Activated gamma-delta T cell treated with Interleukin-2 at 50 U/mL for 16 hours (primary cell): ENCODE results near the gene UBR1.
A peak's percentile ranks its signal among the peaks of the same experiment; 100 is the strongest.
"Not testable (repeated sequence)": the region's sequence is repeated elsewhere in the genome, so short reads cannot be mapped to it uniquely, and the experiment has no call there.

Source experiments
- DNase-seq: peaks from one replicate; pipeline ENCODE4 v3.0.0-alpha.2; 2020

Gene UBR1

DNA sequence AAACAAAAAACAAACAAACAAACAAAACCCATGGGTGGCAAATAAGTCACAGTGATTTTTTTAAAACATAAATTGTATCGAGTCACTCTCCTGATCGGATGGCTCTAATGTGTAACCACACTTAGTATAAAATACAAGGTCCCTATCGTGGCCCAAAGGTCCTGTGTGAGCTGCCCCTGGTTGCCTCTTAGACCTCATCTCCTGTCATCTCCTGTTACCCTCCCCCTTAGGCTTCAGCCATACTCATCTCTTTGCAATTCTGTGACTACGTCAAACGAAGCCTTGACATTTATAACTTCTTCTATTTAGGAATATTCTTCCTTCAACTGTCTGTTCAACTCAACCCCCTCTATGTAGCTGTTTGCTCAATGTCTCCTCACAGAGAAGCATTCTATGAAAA lies 141.4 kb downstream of the UBR1 start:
- no peak for DNase-seq

DNA sequence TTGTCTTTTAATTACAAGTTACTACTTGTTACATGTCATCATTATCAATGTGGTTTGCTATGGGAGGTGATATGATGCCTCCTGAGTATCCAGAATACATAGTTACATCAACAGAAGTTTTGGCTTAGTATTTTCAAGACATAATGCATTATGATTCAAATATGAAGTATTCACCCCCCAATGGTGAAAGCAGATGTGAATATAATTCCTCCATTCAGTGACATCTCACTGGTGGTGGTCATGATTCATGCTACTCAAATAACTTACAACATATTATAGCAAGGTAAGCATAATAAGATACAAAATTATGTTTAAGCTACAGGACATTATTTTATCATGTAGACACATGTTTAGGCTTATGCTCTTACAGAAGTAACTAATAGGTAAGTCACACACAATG lies 150.3 kb downstream of the UBR1 start:
- DNase-seq, result no peak

DNA sequence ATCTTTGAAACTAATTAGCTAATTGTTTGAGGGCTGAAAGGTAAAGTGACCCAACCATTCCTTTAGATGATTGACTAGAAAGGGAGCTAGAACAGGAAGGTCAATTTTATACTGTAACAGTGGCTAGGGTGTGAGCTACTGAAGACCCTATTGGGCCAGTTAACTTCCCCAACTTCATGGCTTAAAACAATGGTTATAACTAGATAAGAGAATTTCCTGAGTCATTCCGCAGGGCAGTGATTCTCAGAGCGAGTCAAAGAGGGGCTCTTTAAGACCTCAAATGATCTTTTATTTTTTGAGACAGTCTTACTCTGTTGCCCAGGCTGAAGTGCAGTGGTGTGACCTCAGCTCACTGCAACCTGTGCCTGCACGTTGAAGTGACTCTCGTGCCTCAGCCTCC lies 151.5 kb downstream of the UBR1 start:
- DNase-seq, result no peak

DNA sequence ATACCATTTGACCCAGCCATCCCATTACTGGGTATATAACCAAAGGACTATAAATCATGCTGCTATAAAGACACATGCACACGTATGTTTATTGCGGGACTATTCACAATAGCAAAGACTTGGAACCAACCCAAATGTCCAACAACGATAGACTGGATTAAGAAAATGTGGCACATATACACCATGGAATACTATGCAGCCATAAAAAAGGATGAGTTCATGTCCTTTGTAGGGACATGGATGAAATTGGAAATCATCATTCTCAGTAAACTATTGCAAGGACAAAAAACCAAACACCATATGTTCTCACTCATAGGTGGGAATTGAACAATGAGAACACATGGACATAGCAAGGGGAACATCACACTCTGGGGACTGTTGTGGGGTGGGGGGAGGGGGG lies 156.9 kb downstream of the UBR1 start:
- DNase-seq, result not testable (repeated sequence)

DNA sequence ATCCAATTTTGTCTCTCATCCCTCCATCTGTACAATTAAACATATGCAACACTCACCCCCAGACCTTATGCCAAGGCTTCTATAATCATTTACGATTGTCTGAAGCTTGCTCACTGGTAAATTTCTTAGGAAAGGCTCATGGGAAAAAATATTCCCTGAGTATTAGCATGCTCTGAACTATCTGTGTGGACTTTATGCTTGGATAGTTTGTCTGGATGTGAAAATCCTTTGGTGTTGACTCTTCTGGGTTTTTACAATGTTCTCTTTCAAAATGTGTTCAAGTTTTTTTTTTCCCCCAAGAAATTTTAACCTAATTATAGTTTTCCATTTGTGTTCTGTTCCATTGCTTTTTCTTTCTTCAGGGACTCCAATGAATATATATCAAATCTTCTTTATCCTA lies 165.3 kb downstream of the UBR1 start:
- no peak for DNase-seq

DNA sequence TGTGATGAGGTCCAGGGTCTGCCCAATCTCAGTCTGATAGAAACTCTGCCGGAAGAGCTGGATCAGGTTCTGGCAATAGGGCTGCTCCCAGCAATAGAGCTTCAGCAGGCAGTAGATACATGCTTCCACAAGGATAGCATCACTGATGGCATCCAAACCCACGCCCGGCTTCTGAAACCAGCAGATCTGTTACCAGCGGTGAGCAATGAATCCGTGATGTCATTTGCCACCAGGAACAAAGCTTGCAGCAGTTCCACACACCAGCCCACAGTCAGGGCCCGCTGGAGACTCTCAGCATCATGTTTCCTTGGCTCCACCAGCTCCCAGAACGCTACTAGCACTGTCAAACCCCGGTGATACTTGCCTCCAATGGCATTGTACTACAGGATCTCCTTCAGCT lies 166.0 kb downstream of the UBR1 start:
- no peak for DNase-seq

DNA sequence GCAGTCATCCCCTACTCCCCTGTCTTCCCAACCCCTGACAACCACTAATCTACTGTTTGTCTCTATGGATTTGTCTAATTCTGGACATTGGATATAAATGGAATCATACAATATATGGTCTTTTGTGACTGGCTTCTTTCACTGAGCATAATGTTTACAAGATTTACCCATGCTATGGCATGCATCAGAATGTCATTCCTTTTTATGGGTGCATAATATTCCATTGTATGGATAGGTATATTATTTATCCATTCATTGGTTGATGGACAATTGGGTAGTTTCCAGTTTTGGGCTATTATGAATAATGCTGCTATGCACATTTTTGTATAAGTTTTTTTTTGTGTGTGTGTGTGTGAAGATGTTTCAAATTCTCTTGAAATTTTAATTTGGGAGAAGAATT lies 168.7 kb downstream of the UBR1 start:
- no peak for DNase-seq

DNA sequence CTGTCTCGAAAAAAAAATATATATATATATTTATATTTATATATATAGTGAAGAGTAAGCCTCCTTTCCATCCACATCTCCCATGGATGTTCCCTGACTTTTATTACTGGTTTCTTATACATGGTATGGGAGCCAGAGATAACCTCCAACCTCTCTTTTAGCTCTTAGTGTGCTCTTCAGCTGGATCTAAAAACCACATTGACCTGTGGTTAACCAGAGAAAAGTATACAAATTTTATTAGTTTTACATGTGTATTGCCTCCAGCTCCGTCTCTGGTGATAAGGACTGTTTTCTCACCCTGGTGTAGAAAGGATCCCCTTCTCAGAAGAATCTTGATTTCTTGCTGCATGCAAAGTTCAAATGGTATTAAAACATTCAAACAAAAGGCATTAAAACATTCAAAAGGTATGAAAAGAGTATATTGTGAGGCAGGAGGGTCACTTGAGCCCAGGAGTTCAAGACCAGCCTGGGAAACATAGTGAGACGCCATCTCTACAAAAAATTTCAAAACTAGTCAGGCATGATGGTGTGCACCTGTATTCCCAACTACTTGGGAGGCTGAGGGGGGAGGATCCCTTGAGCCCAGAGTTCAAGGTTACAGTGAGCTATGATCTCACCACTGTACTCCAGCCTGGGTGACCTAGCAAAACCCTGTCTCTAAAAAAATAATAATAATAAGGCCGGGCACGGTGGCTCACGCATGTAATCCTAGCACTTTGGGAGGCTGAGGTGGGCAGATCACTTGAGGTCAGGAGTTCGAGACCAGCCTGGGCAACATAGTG lies 171.8 kb downstream of the UBR1 start:
- DNase-seq, result no peak

DNA sequence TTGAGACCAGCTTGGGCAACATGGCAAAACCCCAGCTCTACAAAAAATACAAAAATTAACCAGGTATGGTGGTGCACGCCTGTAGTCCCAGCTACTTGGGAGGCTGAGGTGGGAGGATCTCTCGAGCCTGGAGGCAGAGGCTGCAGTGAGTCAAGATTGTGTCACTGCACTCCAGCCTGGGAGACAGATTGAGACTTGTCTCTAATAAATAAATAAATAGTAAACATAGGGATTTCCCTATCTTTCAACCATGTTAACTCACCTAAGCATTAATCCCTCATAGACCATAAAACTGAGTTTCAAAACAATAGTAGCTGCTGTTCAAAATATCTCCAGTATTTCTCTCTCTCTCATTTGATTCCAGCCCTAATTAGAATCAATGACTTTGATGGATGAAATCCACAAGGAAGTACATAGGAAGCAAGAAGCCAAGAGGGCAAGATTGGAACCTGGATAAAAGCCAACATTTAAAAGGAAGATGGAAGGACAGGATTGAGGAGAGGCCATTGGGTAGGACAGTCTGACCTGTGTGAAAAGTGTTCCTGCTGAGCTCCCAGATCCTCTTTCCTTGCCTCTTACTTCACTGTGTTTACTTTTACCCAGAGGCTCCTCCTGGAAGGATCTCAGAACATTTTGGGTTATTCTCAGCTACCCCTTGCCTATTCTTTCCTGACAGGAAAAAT lies 172.9 kb downstream of the UBR1 start:
- DNase-seq, result no peak

DNA sequence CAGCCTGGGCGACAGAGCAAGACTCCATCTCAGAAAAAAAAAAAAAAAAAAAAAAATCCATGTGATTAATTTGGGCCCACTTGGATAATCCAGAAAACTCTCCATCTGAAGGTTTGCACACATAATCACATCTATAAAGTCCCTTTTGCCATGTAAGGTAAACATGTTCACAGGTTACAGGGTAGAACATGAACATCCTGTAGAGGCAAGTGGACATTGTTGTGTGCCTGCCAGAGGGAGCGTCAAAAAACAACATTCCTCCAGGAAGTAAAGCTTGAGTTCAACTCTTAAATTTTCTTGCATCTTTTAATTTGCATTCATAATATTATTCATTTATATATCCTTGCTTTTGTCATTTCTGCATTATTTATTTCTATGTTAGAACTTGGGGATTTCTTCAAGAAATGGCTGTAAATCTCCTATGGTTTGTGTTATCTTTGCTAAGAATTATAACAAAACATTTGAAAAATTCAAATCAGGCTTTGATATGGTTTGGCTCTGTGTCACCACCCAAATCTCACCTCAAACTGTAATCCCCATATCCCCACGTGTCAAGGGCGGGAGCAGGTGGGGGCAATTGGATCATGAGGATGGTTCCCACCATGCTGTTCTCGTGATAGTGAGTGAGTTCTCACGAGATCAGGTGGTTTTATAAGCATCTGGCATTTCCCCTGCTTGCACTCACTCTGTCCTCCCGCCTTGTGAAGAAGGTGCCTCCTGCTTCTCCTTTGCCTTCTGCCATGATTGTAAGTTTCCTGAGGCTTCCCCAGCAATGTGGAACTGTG lies 173.9 kb downstream of the UBR1 start:
- no peak for DNase-seq

DNA sequence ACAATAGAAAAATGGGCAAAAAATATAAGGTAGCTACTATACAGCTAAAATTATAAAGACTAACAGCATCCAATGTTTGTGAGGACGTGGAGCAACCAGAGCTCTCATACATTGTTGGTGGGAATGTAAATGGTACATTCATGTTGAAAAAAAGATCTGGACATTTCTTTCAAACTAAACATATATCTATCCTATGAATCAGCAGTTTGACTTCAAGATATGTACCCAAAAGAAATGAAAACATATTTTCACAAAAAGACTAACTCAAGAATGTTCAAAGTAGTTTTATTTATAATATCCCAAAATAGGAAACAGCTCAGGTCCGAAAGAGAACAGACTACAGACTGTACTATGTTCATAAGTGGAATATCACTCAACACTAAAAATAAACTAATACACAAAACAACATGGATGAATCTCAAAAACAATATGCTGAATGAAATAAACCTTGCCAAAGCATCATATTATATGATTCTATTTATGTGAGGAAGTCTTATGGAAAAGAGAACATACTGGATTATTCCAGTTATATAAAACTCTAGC lies 176.5 kb downstream of the UBR1 start:
- DNase-seq, result no peak

DNA sequence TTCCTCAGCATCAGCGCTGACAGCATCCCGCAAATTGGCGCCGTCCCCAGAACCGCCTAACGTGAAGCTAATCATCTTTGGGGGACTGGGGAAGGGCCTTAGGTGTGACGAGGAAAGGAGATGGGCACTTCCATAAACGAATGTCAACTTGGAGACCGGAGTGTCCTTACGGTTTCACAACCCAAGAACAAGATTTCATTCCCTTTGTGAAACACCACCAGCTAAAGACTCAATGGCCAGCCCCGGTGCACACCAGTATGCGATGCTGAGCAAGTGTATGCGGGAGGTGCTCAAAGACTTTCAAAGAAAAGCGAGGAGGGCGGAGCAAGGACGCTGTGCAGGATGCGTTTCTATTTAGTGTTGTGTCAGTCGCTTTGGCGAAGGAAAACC lies 184.5 kb downstream of the UBR1 start:
- DNase-seq, result peak; percentile 35

DNA sequence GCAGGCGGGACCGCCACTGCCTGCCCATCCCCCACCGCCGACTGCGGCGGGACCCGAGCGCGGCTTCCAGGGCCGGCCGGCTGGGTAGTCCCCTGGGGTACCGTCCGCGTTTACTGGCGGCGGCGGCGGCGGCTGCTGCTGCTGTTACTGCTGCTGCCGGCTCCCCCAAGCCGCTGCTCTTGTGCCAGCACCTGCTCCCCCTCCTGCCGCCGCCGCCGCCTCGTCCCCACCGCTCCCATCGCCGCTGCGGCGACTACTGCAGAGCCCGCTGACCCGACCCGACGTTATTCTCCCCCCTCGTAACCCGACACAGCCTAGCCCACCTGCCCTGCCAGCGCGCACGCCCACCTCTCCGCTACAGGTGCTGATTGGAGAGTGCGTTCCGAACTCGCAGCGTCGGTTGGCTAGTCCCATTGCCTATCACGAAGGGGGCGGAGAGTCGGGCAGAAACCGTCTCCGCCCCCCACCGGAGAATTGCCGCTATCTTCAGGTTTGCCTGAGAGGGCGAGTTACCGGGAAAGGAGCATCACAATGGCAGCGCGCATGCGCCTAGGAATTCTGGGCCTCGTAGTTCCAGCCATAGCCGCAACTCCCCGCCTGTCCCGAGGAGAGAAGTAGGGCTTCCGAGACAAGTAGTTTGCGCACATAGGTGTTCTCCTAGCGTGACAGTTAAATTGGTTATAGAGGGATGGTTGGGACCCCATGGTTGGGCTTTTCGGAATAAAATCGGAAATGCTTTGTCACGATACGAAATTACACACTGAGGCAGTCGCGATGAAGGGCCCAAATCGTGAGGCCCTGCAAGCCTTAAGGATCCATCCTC lies 185.1 kb downstream of the UBR1 start, which contains the start of gene TTBK2:
Gene TTBK2, minus strand, starts transcription at position 260 of the 823 bp plus-strand sequence. CDS start 42,161 bp downstream, outside the sequence.
- peak; percentile 98 for DNase-seq

DNA sequence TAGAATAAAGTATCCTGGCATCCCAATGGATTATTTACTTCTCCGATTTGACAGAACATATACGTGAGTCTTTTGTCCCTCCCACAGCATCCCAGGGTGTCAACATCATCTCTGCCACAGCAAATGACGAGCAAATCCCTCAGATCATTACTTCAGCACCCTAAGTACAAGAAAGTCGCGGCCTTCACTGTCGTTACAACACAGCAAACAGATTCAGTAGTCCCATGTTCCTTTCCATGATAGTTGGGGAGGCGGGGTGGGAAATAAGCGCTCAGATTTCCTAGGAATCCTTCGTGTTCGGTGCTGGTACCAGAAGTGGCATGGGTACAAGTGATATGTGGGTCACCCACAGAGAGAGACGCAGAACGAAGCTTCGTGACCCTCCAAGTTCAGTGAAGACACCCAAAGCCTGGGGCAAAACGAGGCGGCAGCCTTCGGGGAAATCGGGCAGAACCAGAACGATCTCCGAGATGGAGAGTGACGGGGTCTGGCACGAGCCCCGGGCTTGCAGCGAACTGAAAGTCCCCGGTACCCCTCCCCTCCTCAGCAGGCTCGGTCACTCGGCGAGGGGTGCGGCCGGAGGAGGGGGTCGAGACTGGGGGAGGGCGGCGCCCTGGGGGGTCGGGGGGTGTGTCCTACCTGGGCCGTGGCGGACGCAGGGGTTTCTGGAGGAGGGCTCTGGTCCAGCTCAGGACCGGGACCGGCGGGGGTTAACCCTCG lies 185.9 kb downstream of the UBR1 start:
- peak; percentile 28 for DNase-seq

DNA sequence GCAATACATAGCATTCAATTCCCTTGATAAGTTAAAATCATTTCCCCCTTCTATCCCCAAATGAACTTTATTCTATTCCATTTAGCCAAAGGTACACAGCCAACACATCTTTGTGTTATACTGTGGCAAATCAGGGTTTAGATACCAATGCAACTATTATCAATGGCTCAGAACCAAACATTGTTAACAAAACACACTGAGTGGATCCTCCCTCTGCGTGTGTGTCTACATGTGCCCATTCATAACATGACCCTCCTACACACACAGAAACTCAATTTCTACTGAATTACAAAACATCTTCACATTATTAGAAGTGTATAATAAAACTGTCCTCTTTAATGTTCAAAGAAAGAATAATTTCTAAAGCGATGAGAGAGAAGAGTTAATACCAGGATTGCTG lies 186.5 kb downstream of the UBR1 start:
- DNase-seq, result no peak

DNA sequence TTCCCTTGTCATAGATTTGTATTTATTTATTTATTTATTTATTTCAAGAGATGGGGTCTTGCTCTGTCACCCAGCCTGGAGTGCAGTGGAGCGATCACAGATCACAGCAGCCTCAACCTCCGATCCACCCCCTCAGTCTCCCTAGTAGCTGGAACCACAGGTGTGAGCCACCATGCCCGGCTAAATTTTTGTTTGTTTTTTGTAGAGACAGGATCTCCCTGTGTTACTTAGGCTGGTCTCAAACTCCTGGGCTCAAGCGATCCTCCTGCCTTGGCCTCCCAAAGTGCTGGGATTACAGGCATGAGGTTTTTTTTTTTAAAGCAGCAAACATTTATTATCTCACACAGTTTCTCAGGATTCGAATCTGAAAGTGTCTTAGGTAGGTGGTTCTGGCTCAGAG lies 187.8 kb downstream of the UBR1 start:
- DNase-seq, result no peak

DNA sequence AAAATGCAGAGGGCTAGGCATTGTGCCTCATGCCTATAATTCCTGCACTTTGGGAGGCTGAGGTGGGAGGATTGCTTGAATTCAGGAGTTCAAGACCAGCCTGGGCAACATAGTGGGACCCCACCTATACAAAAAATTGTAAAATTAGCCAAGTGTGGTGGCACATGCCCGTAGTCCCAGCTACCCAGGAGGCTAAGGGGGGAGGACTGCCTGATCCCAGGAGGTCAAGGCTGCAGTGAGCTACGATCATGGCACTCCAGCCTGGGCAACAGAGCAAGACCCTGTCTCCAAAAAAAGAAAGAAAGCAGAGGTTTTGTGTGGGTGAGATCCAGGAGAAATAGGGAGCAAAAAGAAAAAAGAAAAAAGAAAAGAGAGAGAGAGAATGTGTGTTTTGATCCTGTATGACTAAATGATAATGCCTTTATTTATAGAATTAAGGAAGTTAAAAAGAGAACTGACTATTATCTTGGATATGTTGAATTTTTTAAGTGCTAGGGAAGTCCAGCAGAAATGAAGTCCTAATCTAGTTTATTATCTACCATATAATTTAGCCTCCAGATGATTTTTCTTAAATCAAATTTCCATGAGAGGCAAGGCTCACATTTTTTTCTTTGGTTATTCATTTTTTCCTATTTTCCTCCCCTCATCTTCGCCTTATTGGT lies 190.1 kb downstream of the UBR1 start:
- DNase-seq, result no peak

DNA sequence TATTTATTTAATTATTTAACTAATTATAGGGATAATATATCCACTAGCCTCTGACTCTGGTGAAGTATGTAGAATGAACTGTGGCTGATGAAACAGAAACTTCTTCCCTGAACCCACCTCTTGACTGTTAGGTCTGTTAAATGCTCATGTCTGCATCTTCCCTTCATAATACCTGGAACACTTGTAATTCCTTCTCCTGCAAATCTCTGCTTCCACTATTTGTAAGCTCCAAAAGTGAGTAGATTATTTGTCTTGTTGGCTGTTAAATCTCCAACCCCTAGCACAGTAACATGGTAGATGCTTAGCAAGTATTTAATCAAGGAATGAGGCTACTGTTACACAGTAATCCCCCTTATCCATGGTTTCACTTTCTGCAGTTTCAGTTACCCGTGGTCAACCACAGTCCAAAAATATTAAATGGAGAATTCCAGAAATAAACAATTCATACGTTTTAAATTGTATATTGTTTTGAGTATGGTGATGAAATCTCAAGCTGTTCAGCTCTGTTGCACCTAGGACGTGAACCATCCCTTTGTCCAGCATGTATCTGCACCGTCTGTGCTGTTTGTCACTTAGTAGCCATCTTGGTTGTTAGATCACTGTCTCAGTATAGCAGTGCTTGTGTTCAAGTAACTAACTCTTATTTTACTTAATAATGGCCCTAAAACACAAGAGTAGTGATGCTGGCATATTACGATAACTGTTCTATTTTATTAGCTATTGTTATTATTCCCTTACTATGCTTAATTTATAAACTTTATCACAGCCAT lies 190.9 kb downstream of the UBR1 start:
- DNase-seq, result no peak

DNA sequence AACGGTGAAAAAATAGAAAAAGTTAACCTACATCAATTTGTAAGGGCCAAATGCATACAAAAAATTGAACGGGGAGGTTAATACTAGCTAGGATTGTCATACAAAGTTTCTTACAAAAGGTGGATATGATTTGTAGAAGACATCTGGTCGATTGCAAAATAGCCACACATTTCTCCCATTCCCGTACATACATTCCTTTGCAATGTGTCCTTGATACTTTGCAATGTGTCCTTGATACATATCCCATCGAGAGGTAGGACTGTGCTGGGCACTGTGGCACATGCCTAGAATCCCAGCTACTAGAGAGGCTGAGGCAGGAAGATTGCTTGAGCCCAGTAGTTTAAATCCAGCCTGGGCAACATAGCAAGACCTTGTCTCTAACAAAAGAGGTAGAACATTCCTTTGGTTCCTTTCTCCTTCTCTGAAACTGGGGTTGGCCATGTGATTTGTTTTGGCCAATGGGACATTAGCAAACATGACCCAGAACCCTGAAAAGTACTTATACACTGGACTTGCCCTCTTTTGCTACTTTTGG lies 194.7 kb downstream of the UBR1 start:
- DNase-seq, result no peak

DNA sequence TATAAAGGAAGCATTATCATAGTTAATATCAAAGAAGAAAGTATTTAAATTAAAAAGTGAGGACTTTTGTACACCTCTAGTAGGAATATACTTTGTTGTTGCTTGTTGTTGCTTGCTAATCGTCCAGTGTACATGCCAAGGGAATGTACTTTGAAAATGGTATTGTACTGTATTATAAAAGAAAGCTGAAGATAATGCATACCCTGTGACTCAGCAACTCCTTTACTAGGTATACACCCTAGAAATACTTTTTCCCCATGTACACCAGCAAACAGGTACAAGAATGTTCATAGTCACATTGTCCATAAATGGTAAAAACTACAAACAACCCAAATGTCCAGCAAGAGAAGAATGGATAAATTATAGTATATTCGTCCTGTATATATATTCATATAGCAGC lies 197.3 kb downstream of the UBR1 start:
- no peak for DNase-seq
